Measurements from ENCODE around the gene ANGPTL3.

Gene ANGPTL3

GRCh38 chr1:62637392-62638105, 40.2 kb downstream of the ANGPTL3 start:
- DNase-seq: no peak

- no peak for DNase-seq
These were observed 46.0 kb downstream of the ANGPTL3 start for GRCh38 chr1:62643283-62643682.

- DNase-seq: no peak
These were observed 55.1 kb downstream of the ANGPTL3 start for GRCh38 chr1:62652387-62652786.

- DNase-seq: no peak
These were observed 57.4 kb downstream of the ANGPTL3 start for GRCh38 chr1:62654744-62655143.

All from T-helper 1 cell (primary cell).